GM10248 (cell line): Measurements from ENCODE around the gene ALDOC.

Experiments used
- CTCF ChIA-PET: fragments of 300-600 bp; sonication (Branson Sonifier 250); formaldehyde crosslinking; extraction: SDS; loops from one replicate; lab custom pipeline; 2021; ENCODE audit warnings: antibody characterized with exemption; lab: Yijun Ruan, JAX
- POLR2A ChIA-PET: fragments of 350-650 bp; sonication (Branson Sonifier 250); formaldehyde crosslinking; extraction: SDS; loops from one replicate; lab custom pipeline; 2020; ENCODE audit warnings: antibody characterized with exemption; lab: Yijun Ruan, JAX
- DNase-seq: peaks from one replicate; pipeline ENCODE4 v3.0.0; 2012; ENCODE audit errors: extremely low spot score
- TF ChIP-seq, protein P1 (sequence below): IDR thresholded peaks from 2 replicates; pipeline ENCODE4 v1.5.1; 2012; ENCODE audit warnings: mild to moderate bottlenecking, low read depth; ENCODE audit errors: extremely low read depth, missing control alignments, control extremely low read depth

Gene ALDOC

DNA sequence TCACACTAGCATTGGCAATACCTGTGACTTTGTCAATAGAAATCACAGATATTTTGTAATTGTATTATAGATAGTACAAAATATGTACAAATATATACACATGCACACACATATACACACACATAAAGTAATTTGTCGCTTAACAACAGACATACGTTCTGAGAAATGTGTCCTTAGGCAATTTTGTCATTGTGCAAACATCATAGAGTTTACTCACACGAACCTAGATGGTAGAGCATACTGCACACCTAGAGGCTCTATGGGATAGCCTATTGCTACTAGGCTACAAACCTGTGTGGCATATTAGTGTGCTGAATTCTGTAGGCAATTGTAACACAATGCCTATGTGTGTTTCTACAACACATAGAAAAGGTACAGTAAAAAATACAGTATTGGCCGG is 35.3 kb downstream of the ALDOC start:
- TF ChIP-seq, protein P1, sequence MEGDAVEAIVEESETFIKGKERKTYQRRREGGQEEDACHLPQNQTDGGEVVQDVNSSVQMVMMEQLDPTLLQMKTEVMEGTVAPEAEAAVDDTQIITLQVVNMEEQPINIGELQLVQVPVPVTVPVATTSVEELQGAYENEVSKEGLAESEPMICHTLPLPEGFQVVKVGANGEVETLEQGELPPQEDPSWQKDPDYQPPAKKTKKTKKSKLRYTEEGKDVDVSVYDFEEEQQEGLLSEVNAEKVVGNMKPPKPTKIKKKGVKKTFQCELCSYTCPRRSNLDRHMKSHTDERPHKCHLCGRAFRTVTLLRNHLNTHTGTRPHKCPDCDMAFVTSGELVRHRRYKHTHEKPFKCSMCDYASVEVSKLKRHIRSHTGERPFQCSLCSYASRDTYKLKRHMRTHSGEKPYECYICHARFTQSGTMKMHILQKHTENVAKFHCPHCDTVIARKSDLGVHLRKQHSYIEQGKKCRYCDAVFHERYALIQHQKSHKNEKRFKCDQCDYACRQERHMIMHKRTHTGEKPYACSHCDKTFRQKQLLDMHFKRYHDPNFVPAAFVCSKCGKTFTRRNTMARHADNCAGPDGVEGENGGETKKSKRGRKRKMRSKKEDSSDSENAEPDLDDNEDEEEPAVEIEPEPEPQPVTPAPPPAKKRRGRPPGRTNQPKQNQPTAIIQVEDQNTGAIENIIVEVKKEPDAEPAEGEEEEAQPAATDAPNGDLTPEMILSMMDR, result no peak
- ChIA-PET POLR2A (interaction anchor here (0.7 kb wide), 1 partner anchor 20 kb away, joined by 3 read pairs; no protein-coding TSS in a partner anchor), CTCF (interaction anchor here (0.8 to 15.2 kb wide), 10 partner anchors 8 to 61 kb away, joined by 3 to 260 read pairs (median 10); partner anchors contain the start of gene ALDOC)
- DNase-seq, result no peak

DNA sequence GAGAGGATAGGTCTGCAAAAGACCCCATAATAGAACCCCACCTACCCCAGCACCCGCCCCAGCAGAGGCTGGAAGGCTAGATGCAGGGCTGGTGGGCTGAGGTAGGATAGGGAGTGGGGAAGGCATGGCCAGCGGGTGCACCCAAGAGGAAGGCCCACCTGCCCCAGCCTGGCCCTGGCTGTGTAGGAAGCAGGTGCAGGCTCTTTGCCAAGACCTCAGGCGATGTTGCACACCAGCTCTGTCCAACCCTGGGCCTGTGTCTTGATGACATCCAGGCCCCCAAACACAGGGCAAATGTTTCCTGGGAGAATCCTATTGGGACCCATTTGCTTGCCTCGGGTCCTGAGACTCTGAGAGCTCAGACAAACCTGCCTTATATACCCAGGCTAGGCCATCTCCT is 36.5 kb downstream of the ALDOC start:
- ChIA-PET POLR2A (no interaction called here), CTCF (interaction anchor here (0.6 to 15.2 kb wide), 15 partner anchors 9 to 124 kb away, joined by 3 to 260 read pairs (median 7); partner anchors contain the start of gene ALDOC)
- TF ChIP-seq, protein P1, result no peak
- DNase-seq, result no peak

DNA sequence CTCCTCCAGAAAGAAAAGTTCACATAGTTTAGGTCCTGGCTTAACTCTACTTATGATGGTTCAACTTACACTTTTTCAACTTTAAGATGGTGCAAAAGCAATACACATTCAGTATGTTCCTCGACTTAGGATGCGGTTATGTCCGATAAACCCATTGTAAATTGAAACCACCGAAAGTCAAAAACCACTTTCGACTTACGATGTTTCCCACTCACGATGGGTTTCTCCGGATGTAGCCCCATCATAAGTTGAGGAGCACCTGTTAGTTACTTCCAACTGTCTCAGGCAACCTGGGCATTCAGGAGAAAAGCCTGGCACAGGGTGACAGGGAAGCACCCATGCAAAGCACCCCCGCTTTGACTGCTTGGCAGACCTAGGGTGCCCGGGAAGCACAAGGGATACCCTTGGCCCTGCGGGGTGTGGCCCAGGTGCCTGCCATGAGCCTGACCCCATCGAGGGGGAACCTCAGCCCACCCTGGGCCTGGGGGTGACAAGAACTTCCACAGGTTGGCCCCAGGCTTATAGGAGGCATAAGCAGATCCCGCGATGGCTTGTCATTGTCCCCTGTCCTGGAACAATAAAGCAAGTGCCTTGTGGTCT is 38.3 kb downstream of the ALDOC start:
- no peak for DNase-seq
- TF ChIP-seq, protein P1, result no peak
- ChIA-PET POLR2A (no interaction called here), CTCF (interaction anchor here (1.1 to 15.2 kb wide), 5 partner anchors 10 to 884 kb away, joined by 3 to 260 read pairs (median 6); partner anchors contain the start of gene FOXN1)

DNA sequence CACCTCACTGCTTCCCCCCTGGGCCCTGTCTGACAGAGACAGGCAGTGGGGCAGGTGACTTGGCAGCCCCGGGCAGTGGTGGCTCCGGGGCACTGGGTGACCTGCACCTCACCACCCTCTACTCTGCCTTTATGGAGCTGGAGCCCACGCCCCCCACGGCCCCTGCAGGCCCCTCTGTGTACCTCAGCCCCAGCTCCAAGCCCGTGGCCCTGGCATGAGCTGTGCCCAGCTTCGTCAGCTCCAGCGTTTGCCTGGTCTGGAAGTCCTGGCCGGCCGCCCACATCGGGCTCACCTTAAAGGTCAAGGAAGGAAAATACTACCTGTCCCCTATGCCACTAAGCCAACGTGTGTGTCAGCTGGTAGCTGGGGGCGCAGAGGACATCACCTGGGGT is 39.5 kb downstream of the ALDOC start:
- CTCF ChIA-PET, result interaction anchor here (1.1 to 15.2 kb wide), 6 partner anchors 9 to 883 kb away, joined by 3 to 260 read pairs (median 5); partner anchors contain the start of gene FOXN1
- POLR2A ChIA-PET, result no interaction called here
- TF ChIP-seq, protein P1, result no peak
- DNase-seq, result no peak

DNA sequence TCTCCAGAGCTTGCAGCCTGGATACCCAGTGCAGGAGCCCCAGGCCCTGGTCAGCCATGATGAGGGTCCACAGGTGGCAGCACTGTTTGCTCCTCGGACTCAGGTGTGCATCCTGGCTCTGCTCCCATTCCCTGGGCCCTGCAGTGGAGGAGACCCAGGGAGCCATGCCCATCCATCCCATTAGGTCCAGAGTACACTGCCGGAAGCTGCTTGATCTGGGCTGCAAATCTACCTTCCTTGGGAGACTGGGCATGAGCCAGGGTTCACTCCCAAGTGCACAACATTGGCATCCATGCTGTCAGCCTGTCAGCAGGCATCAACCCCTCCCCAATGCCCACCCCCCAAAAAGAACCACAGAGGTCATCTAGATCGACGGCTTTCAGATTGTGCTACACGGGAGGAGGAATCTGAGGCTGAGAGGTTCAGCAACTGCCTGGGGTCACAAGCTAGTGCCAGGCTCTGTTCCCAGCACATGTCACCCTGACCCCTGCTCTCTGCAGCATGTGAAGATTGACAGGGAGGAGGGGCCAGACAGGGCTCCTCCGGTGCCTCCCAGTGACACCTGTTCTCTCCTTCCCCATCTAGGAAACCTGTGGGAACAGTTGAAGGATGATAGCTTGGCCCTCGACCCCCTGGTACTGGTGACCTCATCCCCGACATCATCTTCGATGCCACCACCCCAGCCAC is 40.0 kb downstream of the ALDOC start:
- POLR2A ChIA-PET, result interaction anchor here (0.5 kb wide), 1 partner anchor 36 kb away, joined by 4 read pairs; no protein-coding TSS in a partner anchor
- CTCF ChIA-PET, result interaction anchor here (1.0 to 15.2 kb wide), 8 partner anchors 8 to 110 kb away, joined by 3 to 260 read pairs (median 4); no protein-coding TSS in a partner anchor
- DNase-seq, result no peak
- TF ChIP-seq, protein P1, result no peak

DNA sequence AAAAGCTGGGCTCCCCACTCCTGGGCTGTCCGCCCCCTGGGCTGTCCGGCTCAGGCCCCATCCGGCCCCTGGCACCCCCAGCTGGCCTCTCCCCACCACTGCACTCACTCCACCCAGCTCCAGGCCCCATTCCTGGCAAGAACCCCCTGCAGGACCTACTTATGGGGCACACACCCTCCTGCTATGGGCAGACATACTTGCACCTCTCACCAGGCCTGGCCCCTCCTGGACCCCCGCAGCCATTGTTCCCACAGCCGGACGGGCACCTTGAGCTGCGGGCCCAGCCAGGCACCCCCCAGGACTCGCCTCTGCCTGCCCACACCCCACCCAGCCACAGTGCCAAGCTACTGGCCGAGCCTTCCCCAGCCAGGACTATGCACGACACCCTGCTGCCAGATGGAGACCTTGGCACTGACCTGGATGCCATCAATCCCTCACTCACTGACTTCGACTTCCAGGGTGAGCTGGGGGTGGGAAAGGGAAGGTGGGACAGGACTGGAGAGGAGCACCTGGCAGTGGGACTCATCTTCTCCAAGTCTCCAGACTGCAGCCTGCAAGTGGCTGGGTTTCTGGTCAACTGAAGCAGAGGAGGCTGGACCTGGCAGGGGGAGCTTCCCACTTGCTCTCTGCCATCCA is 41.8 kb downstream of the ALDOC start:
- ChIA-PET CTCF (interaction anchor here (1.5 to 15.2 kb wide), 3 partner anchors 8 to 37 kb away, joined by 3 to 260 read pairs (median 83); no protein-coding TSS in a partner anchor), POLR2A (no interaction called here)
- TF ChIP-seq, protein P1, result no peak

More for the DNA sequence above, 41.8 kb downstream of the ALDOC start:
- no peak for DNase-seq
